Measurements from ENCODE around the gene CASK.
"Not testable (repeated sequence)": the region's sequence is repeated elsewhere in the genome, so short reads cannot be mapped to it uniquely, and the experiment has no call there.

The CASK gene

GRCh38 chrX:41684940-41685339 is 238.4 kb downstream of the CASK start:
- DNase-seq, result no peak

DNA sequence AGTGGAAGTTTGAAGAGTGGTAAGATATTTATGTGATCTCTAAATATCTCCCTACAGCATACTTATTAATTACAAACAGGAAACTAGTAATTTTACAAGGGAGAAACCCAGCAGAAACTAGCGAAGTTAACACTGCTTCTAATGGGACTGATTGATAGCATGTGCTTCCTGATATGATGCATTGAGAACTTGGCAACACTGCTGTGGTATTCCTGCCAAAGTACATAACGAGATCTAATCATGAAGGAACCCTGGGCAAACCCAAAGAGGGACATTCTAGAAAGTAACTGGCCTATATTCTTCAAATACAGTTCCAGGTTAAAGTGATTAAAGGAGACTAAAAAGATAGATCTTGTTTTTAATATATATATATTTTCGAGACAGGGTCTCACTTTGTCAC is 239.2 kb downstream of the CASK start:
- no peak for DNase-seq

- DNase-seq, result no peak
Observed at GRCh38 chrX:41677183-41678060, 245.9 kb downstream of the CASK start.

- DNase-seq, result not testable (repeated sequence)
Observed at GRCh38 chrX:41676361-41676760, 247.0 kb downstream of the CASK start.

DNA sequence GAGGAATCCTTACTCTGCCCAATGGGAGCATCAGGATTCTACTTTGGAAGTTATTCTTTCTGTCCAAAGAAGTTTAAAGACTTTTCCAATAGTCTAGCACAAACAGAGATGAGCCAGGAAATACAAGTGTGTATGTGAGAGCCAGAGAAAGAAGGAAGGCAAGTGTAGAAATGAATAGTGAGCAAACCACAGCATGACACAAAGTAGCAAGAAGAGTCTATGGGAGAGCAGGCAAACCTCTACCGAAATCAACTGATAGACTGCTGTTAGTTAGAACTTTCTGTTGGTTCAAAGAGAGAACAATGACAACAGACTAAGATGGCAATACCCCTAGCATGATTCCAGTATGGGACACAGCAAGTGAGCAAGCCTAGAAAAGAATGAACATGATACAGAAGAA is 250.7 kb downstream of the CASK start:
- DNase-seq, result no peak

DNA sequence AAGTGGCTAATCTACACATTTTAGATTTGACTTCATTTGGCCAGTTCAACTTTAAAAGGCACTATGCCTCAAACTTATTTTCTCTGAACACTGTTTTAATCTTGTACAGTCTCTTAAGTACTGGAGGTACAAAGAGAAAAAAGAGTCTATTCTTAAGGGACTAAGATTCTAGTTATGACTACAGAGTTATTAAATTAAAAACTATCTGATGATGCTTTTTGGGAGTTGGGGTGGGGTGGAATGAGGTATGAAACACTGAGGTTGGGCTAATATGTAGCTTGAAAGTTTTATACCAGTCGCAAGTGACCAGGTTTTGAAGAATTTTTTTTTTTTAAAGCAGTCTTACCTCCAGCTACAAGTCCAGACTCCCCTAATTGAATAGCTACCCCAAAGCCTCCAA is 252.3 kb downstream of the CASK start:
- no peak for DNase-seq

DNA sequence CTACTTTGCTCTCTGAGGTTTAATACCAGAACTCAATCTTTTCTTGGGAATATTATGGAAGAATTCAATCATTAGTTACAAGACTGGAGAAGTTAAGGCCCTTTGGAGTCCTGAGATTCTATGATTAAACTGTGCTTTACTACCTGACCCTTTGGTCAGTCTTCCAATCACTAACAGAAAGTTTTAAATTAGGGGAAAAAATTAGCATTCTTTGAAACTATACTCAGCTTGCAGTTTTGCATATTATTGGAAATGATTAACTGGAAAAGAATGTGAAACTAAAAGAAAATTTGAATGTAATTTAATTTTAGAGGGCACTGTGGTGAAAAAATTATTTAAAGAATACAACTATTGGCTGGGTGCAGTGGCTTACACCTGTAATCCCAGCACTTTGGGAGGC is 253.2 kb downstream of the CASK start:
- no peak for DNase-seq

DNA sequence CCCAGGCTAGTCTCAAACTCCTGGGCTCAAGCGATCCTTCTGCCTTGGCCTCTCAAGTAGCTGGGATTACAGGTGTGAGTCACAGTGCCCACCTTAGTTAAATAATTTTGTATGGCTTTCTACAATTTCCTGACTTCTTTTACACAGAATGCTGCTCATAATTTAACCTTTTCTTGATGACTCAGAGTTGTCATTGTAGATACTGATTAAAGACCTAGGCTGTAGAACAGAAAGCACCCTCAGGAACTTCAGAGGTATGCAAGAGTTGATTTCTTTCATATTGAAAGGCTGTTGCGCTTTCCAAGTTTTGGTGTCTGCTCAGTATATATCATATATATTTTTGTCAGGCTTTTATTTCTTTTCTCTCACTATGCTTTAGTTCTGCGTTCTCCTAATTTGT is 255.7 kb downstream of the CASK start:
- DNase-seq, result no peak

DNA sequence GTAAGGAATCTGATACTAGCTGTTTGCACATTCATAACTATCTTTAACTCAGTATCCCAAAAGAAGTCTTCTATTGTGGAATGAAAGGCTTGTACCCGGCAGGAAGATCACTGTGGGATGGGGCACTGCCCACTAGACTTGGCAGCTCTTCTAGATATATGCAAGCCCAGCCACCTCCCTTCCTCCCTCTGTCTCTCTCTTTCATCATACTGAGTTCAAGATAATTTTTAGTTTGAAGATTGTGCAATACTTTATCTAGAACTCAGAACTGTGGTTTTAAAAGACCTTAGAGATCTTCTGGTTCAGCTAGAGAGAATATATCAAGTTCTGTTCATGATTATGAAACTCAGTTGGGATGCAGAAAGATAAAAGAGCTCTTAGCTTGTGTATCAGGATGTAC is 257.1 kb downstream of the CASK start:
- no peak for DNase-seq

GRCh38 chrX:41665686-41666085 is 257.7 kb downstream of the CASK start:
- DNase-seq, result no peak

DNA sequence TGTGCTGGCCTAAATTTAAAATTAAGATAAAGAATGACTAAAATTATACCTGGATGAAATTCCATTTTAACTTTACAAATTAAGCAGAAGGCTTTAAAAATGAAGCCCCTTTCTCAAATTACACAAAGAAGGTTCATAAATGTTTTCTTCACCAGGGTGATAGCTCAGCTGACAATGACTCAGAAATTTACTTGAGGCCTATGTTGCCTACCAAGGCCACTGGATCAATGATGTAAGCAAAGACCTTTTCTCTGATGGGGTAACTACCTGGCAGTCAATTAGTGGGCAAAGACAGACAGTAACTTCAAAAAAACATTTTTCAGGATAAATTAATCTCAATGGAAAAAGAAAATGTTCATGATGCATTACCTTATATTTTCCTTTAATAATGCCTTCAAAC is 258.4 kb downstream of the CASK start:
- DNase-seq, result no peak

GRCh38 chrX:41664375-41664901 is 258.9 kb downstream of the CASK start:
- DNase-seq, result no peak

DNA sequence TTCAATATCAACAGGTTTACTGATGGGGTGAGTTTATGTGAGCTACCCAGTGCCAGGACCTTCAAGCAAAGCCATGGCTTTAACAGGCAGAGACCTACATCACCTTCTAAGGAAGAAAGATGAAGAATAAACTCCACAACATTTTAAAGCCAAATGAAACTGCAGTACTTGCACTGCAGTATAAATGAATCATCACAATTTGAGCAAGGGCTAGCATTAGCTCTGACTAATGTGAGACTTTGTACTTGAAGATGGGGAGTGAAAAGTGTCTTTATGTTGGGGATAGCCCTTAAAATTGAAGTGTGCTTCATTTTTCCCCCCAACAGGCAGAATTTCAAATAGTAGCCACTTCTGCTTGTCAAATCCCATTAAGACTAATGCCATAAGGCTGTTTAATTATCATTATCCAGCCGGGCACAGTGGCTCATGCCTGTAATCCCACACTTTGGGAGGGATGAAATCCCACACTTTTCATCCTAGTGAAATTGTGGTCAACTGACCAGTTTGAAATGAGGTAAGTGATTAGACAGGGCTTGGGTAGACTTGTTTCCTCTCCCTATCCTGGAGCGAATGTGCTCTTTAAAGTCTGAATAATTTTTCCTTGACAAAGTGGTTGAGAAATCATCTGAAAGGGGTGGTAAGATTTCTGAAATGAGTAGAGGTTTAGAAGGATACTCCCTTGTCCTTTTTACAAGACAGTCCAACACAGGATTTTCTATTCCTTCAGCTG is 261.8 kb downstream of the CASK start:
- no peak for DNase-seq

DNA sequence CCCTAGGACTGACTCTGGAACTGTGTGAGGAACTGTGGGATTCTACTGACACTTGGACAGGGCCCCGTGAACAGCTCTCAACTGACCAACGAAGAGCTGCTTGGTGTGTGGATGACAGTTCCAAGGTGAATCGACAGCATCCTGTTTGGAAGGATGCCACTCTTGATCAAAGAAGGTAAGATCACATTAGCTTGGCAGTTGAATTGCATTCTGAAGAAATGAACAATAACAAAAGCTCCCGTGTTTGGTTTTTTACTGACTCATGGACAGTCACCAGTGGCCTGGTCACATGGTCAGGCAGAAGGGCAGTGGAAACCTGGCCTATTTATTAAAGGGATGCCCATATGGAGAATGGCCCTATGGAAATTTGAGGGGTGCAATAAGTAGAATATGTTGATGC is 267.7 kb downstream of the CASK start:
- no peak for DNase-seq

DNA sequence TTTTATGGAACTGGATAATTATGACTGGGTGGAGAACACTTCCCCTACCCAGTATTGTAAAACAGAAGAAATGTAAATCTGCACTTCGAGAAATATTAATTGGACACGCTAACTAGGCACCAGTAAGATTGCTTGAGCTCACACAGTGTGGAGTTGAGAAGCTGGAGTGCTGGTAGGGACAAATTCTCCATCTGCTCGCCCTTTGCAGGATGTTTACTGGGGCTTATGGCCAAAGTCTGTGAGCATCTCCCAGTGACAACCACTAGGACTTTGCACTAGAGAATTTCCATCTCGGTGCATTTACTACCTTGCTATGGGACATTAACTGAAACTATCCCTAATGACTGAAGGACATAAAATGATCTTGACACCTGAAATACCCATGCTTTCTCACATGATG is 268.3 kb downstream of the CASK start:
- no peak for DNase-seq

DNA sequence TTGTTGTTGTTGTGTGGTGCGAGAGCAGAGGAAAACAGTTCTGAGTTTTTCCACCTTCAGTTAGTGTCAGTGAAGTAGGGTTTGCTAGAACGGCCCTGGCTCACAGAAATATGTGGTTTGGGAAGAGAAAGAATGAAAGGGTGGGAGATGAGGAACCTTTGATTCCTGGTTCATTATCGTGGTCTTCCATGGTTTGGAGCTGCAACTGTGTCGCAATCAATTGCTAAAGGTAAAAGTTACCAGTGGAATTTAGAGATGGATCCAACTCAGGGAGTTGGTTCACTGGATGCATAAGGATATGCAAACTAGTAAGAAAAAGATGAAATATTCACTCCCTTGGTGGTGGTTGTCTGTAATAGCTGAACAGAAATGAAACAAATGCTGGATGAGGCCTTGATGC is 270.2 kb downstream of the CASK start:
- DNase-seq, result no peak

DNA sequence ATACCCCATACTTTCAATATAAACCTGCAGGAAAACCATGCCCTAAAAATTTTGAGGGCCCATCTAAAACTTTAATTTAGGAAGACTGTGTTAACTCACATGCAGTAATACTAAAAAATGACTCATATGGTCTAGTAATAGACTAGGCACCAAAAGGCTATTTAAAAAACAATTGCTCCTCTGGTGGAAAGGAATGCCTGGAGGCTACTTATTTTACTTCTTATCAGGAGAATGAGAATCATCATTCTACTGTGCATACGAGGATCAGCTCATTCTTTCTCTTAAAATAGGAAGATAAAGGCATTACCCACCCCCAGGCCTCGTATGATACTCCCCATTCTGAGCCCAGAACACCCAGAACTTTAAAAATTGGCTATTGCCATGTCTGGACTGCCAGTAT is 277.2 kb downstream of the CASK start:
- DNase-seq, result not testable (repeated sequence)

- no peak for DNase-seq
Observed at GRCh38 chrX:41634284-41634683, 289.1 kb downstream of the CASK start.

DNA sequence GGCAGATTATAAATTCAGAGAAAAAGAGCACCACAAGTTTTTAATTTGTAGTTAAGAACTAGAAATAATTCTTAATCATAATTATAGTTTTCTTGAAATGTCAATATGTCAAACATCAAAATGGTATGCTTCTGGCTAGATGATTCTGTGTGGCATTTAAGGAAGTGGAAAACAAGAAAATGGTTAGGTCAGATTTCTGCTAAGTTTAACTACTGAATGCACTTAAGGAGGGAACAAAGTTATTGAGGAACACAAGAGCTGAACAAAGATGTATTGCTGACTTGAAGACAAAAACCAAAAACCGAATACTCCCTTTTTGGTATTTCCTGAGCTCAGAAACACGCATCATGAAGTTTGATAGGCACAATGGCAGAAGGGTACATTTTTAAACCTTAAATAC is 293.3 kb downstream of the CASK start:
- no peak for DNase-seq

GRCh38 chrX:41629539-41629938 is 293.8 kb downstream of the CASK start:
- DNase-seq, result no peak

- no peak for DNase-seq
Observed at GRCh38 chrX:41621222-41621723, 302.1 kb downstream of the CASK start.

DNA sequence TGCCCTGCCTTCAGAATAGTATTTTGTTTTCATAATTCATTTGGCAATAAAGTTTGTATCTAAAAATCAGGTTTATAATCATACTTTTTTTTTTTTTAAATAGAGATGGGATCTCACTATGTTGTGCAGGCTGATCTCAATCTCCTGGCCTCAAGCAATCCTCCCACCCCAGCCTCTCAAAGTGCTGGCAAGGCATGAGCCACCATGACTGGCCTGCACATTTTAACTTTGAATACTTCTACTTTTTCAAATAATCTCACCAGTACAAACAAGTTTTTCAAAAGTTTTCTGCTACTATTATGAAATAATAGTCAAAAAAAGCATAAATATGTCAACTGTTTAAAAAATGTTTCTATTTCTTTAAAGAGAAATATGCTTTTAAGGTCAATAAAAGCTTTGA is 304.1 kb downstream of the CASK start:
- DNase-seq, result no peak

GRCh38 chrX:41616935-41617334 is 306.4 kb downstream of the CASK start:
- DNase-seq, result no peak

DNA sequence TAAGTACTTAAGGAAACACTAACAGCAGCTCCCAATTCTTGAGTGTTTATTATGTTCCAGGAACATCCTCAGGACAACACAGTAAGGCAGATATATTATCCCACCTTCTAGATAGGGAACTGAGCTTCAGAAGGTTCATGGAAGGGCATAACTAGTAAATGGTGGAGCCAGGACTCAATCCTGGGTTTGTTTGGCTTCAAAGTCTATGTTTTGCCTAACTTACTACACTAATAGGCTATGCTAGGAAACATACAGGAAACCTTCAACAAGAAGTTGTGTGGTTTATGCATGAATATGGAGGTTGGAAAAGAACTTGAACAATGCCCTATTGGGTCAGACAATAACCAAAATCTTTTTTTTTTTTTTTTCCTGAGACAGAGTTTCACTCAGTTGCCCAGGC is 307.1 kb downstream of the CASK start:
- DNase-seq, result no peak

All from NCI-H526 treated with DMSO at 0.1 percent for 48 hours (cell line).